Stimulated activated CD4-positive, alpha-beta T cell treated with anti-CD3 and anti-CD28 coated beads, Interleukin-2, amount 100 ng/mL, for 24 hours (primary cell): ENCODE data around the gene CHRM2.

Source experiments
- DNase-seq, 2 donors: peaks; one replicate each; pipeline ENCODE4 v3.0.0-alpha.2; 2020

Gene CHRM2

GRCh38 chr7:136897676-136898075, 29.2 kb downstream of the CHRM2 start:
- no peak for DNase-seq

GRCh38 chr7:136900005-136900404, 31.6 kb downstream of the CHRM2 start:
- DNase-seq: no peak

GRCh38 chr7:136910771-136911170, 42.3 kb downstream of the CHRM2 start:
- DNase-seq: no peak

GRCh38 chr7:136911344-136911743, 42.9 kb downstream of the CHRM2 start:
- no peak for DNase-seq

- no peak for DNase-seq
Measured at GRCh38 chr7:136912339-136912738, 43.9 kb downstream of the CHRM2 start.

GRCh38 chr7:136914016-136914415, 45.6 kb downstream of the CHRM2 start:
- no peak for DNase-seq

- DNase-seq: no peak
Measured at GRCh38 chr7:136919820-136920219, 51.4 kb downstream of the CHRM2 start.

GRCh38 chr7:136923111-136923667, 54.7 kb downstream of the CHRM2 start:
- DNase-seq: no peak

GRCh38 chr7:136925044-136925443, 56.6 kb downstream of the CHRM2 start:
- DNase-seq: no peak

GRCh38 chr7:136925556-136925955, 57.1 kb downstream of the CHRM2 start:
- no peak for DNase-seq

GRCh38 chr7:136931169-136931867, 62.9 kb downstream of the CHRM2 start:
- DNase-seq: no peak

- DNase-seq: no peak
Measured at GRCh38 chr7:136937436-136937835, 69.0 kb downstream of the CHRM2 start.

GRCh38 chr7:136938476-136938875, 70.0 kb downstream of the CHRM2 start:
- DNase-seq: no peak

- DNase-seq: no peak
Measured at GRCh38 chr7:136940122-136940521, 71.7 kb downstream of the CHRM2 start.

GRCh38 chr7:136940917-136941316, 72.5 kb downstream of the CHRM2 start:
- DNase-seq: no peak

GRCh38 chr7:136941816-136942215, 73.4 kb downstream of the CHRM2 start:
- DNase-seq: no peak

- no peak for DNase-seq
Measured at GRCh38 chr7:136942401-136942800, 73.9 kb downstream of the CHRM2 start.

- DNase-seq: no peak
Measured at GRCh38 chr7:136942994-136943393, 74.5 kb downstream of the CHRM2 start.

GRCh38 chr7:136947347-136947746, 78.9 kb downstream of the CHRM2 start:
- no peak for DNase-seq

GRCh38 chr7:136950331-136950730, 81.9 kb downstream of the CHRM2 start:
- no peak for DNase-seq

GRCh38 chr7:136953386-136953785, 84.9 kb downstream of the CHRM2 start:
- no peak for DNase-seq

GRCh38 chr7:136956232-136956631, 87.8 kb downstream of the CHRM2 start:
- no peak for DNase-seq

- DNase-seq: no peak
Measured at GRCh38 chr7:136956671-136957070, 88.2 kb downstream of the CHRM2 start.

- DNase-seq: no peak
Measured at GRCh38 chr7:136957391-136957790, 88.9 kb downstream of the CHRM2 start.

- no peak for DNase-seq
Measured at GRCh38 chr7:136958016-136958415, 89.6 kb downstream of the CHRM2 start.
